Activated T-cell treated with anti-CD3 and anti-CD28 coated beads, Interleukin-2, amount 50 U/mL, for 48 hours (primary cell): ENCODE results near the gene RENBP.

Source experiments
- DNase-seq, 2 experiments: peaks; one replicate each; pipeline ENCODE4 v3.0.0-alpha.2; 2020

RENBP gene

GRCh38 chrX:153885968-153886903, 58.2 kb downstream of the RENBP start, which contains the start of gene L1CAM:
TSS of gene L1CAM (minus strand) at chrX:153886173. CDS start at chrX:153875836, 10,337 bp downstream.
- DNase-seq: no peak
